Transverse colon (tissue), 4 donors: ENCODE measurements around the gene SMIM10.

Source experiments
- POLR2A ChIP-seq: fragments of 450-650 bp; IDR thresholded peaks from one replicate; pipeline ENCODE4 v1.6.1; 2016; ENCODE audit warnings: antibody characterized with exemption, mild to moderate bottlenecking, moderate library complexity
- POLR2AphosphoS5 ChIP-seq, 3 donors: sonication (generic); formaldehyde crosslinking; IDR thresholded peaks; one replicate each; pipeline ENCODE4 v1.6.1; 2016; ENCODE audit warnings: antibody characterized with exemption in 3 of 3
- TF ChIP-seq, protein P1 (sequence below), 5 experiments: fragments of 200-600 bp in 3 of 5; fragments of 450-650 bp in 2 of 5; sonication (generic) in 3 of 5; IDR thresholded peaks; 1 replicate in 2 of 5; 2 replicates in 3 of 5; pipeline ENCODE4 v1.5.1; 2016 to 2017; ENCODE audit warnings: antibody characterized with exemption in 5 of 5, inconsistent platforms in 3 of 5, mild to moderate bottlenecking in 2 of 5, moderate library complexity in 1 of 5

DNA sequence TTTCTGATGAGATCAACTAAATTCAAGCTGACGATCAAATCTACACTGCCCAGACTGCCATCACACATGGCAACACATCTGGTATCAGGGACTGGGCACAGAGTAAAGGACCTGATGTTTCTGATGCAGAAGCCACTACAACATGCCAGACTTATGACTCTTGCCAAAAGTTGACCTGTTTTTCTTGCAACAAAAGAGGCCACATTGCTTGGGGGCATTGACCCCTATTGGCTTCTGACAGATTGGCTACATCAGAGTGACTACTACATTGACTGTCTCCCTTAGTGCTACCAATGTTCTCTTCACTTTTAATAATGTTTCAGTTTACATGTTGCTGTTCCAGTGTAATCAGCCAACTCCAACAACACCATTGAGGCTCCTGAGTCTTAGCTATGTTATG, 15.3 kb upstream of the SMIM10 start:
- TF ChIP-seq POLR2AphosphoS5 (IDR thresholded peaks at IDR 0.05) (no peak), POLR2A (no peak)
- TF ChIP-seq, protein P1, sequence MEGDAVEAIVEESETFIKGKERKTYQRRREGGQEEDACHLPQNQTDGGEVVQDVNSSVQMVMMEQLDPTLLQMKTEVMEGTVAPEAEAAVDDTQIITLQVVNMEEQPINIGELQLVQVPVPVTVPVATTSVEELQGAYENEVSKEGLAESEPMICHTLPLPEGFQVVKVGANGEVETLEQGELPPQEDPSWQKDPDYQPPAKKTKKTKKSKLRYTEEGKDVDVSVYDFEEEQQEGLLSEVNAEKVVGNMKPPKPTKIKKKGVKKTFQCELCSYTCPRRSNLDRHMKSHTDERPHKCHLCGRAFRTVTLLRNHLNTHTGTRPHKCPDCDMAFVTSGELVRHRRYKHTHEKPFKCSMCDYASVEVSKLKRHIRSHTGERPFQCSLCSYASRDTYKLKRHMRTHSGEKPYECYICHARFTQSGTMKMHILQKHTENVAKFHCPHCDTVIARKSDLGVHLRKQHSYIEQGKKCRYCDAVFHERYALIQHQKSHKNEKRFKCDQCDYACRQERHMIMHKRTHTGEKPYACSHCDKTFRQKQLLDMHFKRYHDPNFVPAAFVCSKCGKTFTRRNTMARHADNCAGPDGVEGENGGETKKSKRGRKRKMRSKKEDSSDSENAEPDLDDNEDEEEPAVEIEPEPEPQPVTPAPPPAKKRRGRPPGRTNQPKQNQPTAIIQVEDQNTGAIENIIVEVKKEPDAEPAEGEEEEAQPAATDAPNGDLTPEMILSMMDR (IDR thresholded peaks at IDR 0.05) = no peak
